GM18511 (cell line): ENCODE data around the gene ST8SIA2.
"Not testable (repeated sequence)": the region's sequence is repeated elsewhere in the genome, so short reads cannot be mapped to it uniquely, and the experiment has no call there.

ENCODE experiments used
- ATAC-seq: cut with Tn5 transposase; IDR thresholded peaks from one replicate; pipeline ENCODE4 v1.9.1; 2021; ENCODE audit warnings: mild to moderate bottlenecking, moderate library complexity; ENCODE audit not compliant: unreplicated experiment

The ST8SIA2 gene

DNA sequence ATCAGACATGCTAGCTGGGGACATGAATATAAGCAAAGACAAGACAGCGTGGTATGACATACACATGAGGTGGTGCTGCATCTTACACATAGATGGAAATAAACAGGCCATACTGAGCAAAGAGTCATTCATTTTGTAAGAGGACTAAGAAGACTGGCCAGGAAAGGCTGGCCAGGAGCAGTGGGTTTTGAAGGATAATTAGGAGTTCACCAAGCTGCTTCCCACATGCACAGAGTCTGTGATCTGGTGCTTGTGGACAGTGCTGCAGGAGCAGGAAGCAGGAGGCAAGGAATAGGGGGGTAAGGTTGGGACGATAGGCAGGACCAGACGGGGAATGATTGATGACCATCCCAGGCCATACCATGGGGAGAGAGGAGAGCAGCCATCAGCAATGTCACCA lies 41.5 kb downstream of the ST8SIA2 start:
- no peak for ATAC-seq

DNA sequence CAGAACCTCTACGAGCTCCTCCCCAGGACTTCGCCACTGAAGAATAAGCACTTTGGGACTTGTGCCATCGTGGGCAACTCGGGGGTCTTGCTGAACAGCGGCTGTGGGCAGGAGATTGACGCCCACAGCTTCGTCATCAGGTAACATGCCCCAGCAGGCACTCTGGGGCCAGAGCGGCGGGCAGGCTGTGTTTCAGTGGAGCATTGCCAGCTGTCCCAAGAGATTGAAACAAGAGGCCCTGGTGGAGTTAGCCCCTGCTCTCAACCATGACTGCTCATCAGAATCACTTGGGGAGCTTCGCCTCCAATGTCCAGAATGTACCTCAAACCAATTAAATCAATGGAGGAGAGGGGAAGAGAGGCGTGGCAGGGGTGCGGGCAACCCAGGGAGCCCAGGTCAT lies 44.8 kb downstream of the ST8SIA2 start:
- no peak for ATAC-seq

DNA sequence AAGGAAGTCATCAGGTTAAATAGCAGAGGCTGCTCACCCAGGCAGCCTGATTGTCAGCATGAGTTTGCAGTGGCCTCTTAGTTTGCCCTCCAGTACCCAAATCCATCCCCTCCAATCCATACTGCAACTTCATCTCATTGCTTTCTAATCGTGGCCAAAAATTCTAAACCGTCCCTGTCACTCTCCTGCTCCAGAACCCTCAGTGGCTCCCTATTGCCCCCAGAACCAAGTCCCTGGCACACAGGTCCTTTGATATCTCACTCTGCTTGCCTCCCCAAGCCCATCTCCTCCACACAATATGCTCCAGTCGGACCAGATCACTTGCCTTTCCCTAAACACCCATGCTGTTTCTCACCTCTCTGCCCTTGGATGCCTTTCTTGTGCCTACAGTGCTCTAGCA lies 49.7 kb downstream of the ST8SIA2 start:
- ATAC-seq, result no peak

DNA sequence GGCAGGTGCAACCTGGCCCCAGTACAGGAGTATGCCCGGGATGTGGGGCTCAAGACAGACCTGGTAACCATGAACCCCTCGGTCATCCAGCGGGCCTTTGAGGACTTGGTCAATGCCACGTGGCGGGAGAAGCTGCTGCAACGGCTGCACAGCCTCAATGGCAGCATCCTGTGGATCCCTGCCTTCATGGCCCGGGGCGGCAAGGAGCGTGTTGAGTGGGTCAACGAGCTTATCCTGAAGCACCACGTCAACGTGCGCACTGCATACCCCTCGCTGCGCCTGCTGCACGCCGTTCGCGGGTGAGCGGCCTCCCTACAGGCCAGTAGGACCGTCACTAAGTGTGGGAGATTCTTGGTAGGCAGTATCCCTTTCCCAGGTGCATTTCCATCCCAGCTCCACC lies 51.0 kb downstream of the ST8SIA2 start:
- no peak for ATAC-seq

DNA sequence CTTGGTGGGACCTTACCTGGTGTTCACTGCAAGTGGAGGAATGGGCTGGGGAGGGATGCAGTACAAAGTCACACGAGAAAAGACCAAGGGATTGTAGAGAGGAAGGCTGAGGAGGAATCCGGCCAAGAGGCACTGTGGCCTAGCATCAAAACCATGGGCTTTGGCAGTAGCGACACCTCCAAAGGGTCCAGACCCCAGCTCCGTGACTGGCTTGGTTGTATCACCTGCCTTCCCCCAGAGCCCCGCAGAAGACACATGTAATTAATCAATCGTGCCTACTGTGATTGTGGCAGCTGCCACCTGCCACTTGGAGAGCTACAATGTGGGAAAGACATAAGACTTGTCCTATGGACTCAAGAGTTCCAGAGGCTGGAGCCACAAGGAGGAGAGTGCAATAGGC lies 54.7 kb downstream of the ST8SIA2 start:
- no peak for ATAC-seq

DNA sequence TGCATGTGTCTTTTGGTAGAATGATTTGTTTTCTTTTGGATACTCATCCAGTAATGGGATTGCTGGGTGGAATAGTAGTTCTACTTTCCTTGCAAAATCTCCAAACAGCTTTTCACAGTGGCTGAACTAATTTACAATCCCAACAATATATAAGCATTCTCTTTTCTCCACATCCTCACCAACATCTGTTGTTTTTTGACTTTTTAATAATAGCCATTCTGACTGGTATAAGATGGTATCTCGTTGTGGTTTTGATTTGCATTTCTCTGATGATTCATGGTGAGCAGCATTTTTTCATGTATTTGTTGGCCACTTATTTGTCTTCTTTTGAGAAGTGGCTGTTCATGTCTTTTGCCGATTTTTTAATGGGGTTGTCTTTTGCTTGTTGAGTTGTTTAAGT lies 55.8 kb downstream of the ST8SIA2 start:
- ATAC-seq, result no peak

DNA sequence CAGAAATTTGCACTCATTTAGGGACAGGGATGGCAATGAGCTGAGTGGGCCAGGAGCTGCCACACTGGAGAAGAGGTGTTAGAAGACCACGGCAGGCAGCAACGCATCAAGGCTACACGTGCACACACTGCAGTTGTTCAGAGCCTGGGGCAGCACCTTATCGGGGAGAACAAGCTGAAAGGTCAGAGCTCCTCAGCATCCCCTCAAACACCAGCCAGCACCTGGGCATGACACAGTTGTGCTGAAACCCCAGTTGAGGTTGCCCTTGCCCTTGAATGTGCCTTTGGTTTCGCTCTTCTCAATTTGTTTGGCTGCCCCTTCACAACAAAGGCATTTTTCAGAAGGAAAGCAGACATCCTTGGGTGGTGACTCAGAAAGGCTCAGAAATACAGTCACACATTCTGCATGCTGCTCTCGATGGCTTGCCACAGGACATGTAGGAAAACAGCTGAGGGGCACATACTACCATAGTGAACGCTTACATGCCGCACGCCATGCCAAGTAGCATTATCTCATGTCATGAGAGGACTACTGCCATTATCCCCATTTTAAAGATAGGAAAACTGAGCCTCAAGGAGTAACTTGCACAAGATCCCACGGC lies 57.6 kb downstream of the ST8SIA2 start:
- ATAC-seq, result no peak

DNA sequence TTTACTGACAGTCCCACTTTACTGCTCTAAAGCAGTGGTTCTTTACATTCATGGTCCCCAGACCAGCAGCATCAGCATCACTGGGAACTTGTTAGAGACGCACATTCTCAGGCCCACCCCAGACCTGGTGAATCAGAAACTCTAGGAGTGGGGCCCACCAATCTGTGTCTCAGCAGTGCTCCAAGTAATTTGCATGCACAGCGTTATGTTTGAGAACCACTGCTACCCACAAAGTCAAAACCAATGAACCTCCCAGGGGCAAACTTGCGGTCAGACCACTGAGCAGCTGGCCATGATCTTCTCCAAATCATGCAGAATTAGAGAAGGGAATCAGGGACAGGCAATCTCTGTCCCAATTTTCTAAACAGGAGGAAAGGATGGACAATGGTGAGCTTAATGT lies 58.5 kb downstream of the ST8SIA2 start:
- no peak for ATAC-seq

DNA sequence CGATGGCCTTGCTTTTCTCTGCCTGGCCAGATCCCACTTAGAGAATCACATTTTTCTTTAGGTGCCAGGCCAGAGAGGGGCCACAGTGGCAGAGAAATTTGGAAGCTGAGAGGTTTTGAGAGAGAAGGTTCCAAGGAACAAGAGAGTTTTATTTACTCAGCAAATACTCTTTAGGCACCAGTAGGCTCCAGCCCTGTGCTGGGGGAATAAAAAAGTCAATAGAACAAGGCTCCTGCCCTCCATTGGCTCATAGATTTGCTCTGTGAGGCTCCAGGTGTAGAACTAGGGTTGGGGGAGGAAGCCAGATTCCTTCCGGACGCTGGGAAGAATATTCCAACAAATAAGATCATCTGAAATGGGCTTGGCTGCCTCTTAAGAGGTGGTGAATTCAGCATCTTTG lies 59.9 kb downstream of the ST8SIA2 start:
- ATAC-seq, result no peak

DNA sequence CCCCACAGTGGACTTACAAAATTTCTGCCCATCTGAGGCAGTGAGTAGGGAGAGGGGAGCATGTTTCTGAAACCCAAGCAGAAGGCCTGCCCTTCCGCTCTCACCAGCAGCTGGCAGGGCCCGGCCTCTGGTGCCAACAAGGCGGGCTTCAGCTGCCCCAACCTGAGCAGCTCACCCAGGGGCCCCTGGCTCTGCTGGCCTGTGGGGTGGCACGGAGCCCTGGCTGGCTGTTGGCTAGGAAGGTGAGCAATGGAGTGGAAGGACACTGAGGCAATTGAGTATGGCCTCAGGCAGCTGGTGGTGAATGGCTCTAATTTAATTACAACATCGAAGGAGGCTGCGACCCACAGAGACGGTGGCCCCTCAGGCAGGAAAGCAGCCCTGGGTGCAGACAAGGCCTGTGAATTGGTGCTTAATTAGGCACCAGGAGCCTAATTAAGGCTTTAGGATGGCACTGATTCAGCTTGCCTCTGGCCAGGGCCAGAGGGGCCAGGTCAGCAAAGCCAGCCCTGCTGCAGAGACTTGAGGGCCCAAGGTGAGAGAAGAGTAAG lies 60.9 kb downstream of the ST8SIA2 start:
- no peak for ATAC-seq

DNA sequence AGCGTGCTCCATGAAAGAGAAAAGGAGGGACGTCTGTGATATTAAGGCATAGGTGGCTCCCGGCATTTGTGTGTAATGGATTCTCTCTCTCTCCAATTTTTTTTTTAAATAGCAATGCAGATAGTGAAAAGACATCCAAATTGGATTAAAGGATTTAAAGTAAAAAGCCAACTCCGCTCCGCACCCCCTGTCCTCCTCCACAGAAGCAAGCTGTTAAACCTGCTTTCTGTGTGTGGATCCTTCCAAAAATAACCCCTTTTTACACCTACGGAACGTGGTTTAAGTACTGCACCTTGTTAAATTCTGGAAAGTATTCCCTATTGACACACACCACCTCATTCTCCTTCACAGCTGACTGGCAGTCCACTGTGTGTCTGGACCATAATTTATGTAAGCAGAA lies 61.6 kb downstream of the ST8SIA2 start:
- ATAC-seq, result no peak

DNA sequence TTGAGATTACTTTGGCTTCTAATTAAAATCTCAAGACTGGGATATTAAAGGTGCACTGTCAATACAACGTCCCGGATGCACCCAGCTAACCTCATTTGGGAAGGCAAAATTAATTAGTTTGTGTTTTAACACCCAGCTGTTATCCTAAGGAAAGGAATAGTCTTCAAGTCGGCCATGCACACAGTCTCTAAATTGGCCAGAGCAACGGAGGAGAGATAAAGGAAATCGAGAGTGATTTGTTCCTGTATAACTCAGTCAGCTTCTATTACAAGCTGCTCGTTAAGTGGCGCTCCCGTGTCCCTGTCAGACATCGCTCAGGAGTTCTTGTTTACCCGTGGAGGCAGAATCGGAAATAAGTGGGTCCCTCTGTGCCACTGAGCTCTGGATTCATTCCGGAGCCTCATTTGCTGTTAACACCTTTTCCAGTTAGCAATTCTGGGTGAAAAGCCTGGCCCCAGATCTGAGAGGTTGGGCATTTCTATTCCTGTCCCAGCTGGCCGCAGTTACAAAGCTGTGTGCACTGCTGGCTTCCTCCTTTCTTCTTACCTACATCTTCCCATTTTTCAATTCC lies 63.9 kb downstream of the ST8SIA2 start:
- no peak for ATAC-seq

DNA sequence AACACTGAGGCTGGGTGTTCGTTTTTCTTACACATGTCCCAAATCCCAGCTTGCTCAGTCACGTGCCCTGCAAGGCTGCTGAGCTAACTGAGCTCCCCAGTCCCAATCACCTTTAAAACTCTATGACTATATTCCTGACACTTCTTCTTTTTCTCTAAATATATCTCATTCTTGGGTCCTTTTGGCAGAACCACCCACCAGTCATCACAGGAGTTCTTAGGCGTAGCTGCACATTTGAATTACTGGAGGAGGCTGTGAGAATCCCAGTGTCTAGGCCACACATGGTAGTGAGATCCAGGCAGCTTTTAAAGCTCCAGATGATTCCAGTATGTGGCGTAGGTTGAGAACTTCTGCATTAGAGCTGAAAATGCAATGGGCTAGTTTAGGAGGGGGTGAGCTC lies 66.3 kb downstream of the ST8SIA2 start:
- ATAC-seq, result no peak

DNA sequence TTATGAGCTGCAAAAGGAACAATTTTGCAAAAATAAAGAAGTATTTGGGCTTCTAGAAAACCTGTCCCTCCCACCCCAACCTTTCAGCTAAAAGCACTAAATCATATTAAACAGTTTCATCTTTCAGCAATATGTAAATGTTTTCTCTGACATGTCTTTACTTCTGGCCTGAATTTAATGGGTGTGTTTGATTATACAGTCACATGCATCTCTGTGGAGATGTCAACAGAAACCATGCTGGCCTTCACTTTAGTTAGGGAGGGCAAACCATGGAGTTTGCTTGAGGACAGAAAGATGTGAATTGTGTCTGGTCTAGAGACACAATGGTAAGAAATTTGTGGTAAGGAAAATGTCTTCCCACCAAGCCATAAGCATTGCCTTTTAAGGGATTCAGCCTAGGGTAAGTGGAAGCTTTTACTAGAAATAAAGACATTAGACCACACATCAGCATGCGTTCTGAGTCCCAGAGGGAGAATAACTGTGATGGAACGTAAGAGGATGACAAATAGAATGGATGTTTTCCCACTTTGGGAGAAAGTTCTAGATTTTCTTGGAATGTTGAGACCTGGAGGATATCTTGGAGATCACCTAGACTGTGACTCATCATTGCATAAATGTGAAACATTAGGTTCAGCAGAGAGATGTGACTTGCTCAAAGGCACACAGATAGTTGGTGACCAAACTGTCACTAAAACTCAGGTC lies 68.9 kb downstream of the ST8SIA2 start:
- ATAC-seq, result no peak

DNA sequence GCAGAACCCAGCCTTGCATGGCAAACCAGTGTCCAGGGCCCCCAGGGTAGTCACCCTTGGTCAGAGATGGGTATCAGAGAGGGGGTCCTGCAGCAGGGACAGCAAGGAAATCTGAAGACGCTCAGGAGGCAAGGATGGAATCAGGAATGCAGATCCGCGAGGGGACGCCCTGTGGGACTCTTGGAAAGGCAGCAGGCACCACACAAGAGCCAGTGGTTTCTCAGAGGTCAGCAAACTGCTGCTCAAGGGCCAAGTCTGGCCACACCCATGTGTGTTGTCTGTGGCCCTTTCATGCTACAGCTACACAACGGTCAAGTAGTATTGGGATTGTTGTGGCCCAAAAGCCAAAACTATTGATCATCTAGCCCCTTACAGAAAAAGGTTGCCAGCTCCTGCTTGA lies 69.7 kb downstream of the ST8SIA2 start:
- no peak for ATAC-seq

DNA sequence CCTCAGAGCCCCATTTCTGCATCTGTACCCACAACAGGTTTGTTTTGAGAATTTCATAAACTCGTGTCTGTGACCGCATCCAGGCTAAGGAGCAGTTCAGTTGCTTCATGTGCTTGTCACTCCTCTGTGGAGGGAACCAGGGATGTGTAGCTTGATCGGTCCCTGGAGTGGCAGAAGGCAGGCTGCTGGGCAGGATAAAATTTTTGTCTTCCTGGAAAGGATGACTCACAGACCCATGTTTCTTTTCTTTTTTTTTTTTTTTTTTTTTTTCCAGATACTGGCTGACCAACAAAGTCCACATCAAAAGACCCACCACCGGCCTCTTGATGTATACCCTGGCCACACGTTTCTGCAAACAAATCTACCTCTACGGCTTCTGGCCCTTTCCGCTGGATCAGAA lies 70.1 kb downstream of the ST8SIA2 start:
- no peak for ATAC-seq

DNA sequence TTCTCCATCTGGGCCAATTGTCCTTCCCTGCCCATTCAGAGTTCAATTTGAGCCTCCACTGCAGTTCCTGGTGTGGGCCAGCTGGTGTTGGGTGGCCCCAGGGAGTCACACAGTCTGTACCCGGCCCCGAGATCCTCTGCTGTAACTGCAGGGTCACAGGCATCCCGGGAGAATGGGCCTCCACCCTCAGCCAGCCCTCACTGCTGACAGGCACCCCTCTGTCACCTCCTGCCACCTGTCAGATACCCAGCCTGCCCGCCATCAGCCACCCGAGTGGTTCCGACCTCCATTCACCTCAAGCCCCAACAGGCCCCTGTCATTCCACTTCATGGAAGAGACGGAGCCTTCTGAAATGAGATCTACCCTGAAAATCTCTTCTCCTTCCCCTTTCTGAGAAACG lies 73.2 kb downstream of the ST8SIA2 start:
- ATAC-seq, result no peak

DNA sequence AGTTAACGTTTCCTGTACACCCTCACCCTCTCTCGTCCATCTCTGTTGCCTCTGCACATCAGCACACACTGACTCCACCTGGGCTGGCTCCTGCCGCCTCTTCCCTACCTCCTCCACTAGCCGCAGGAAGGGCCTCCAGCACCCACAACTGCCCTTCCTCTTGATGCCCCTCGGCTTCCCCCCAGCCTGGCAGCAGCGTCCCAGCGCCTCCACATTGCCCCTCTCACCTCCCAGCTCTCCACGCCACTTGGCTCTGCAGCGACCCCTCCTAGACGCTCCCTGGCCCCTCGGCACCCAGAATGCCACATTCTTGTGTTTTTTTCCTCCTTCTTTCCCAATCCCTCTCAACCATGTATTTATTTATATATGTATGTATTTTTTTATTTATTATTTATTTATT lies 73.6 kb downstream of the ST8SIA2 start:
- no peak for ATAC-seq

DNA sequence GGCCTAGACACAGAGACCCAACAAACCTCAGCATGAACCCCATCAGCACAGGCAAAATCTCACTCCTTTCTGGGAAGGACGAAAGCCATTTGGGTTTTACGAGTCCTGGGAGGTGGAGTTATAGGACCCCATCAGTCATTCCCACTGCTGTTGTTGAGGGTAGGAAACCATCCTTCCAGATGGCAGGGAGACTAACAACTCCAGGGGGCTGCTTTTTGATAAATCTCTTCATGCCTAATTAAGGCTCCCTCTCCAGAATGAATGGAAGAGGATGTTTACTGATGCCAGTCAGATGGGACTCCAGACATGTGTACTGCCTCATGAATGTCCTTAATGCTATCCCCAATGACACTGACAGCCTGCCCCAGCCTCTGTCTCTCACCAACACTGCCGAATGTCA lies 75.3 kb downstream of the ST8SIA2 start:
- ATAC-seq, result no peak

DNA sequence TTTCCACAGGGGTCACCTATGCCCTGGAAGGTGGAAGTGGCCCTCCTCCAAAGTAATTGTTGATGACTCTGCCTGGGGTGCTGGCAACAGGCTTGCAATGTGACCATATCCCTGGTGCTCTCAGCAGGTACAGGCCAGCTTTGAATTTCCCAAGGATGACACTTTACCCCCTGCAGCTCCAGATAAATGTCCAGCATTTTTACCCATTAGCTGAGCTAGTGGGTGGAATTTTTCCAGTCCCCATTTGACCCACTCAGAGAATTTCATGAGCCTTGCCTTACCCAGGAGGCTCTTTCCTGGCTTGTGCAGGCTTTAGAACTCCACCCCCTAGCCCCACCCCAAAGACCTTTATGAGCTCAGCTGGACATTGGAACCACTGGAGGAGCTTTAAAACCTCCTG lies 77.6 kb downstream of the ST8SIA2 start:
- ATAC-seq, result no peak

DNA sequence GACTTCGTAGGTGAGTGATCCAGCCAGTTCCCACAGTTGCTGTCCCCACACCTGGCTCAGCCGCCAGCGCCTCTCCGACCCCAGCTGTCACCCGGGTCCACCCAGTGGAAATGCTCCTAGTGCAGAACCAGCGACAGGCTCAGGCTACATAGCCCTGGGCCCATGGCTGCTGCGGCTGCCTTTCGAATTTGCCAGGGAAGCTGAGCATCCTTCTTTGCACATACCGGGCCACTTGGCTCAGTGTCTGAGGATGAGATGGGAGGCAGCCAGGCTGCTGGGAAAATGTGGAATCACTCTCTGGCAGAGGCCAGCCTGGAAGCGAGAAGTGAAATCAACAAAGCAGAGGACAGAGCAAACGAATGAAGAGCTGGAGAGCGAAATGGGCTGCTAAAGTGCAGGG lies 80.1 kb downstream of the ST8SIA2 start:
- no peak for ATAC-seq

DNA sequence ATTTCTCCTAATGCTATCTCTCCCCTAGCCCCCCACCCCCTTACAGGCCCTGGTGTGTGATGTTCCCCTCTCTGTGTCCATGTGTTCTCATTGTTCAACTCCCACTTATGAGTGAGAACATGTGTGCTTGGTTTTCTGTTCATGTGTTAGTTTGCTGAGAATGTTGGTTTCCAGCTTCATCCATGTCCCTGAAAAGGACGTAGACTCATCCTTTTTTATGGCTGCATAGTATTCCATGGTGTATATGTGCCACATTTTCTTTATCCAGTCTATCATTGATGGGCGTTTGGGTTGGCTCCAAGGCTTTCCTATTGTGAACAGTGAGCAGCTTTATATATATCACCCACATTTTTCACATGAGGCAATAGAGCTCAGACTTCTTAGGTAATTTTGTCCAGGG lies 86.0 kb downstream of the ST8SIA2 start:
- ATAC-seq, result not testable (repeated sequence)
